Astrocyte of the spinal cord (primary cell): ENCODE measurements around the gene P4HTM.
A peak's percentile ranks its signal among the peaks of the same experiment; 100 is the strongest.

ENCODE experiments used
- DNase-seq: peaks from one replicate; pipeline ENCODE4 v3.0.0; 2011; ENCODE audit warnings: low read depth, low spot score
- H3K4me3 ChIP-seq: 2 replicates; pipeline ENCODE4 v1.5.1; 2011; ENCODE audit warnings: low read depth, mild to moderate bottlenecking, low read length, moderate library complexity
- CTCF ChIP-seq: IDR thresholded peaks from 2 replicates; pipeline ENCODE4 v1.5.1; 2012; ENCODE audit warnings: low read depth, mild to moderate bottlenecking, low read length, inconsistent platforms
- in situ Hi-C: cut with HindIII; loops from 2 replicates; pipeline ENCODE4 v1.10.0; 2017; ENCODE audit warnings: low sequenced_read_pairs

Gene P4HTM

GRCh38 chr3:48989796-48990635 lies at the start of gene P4HTM:
Gene P4HTM, plus strand, starts transcription at chr3:48990241. Its CDS starts 16 bp downstream, at chr3:48990257.
- TF ChIP-seq CTCF, result peak; percentile 55
- H3K4me3 ChIP-seq, result peak within 1 kb of the TSS; percentile 74
- in situ Hi-C loops, result no loop called here
- peak; percentile 95 for DNase-seq

GRCh38 chr3:48945432-48945831 lies 44.6 kb upstream of the P4HTM start:
- in situ Hi-C loops, result no loop called here
- DNase-seq, result no peak
- TF ChIP-seq CTCF, result no peak
- H3K4me3 ChIP-seq, result no peak overlapping the region

GRCh38 chr3:48945891-48946549 lies 44.0 kb upstream of the P4HTM start:
- in situ Hi-C loops, result no loop called here
- DNase-seq, result no peak
- no peak overlapping the region for H3K4me3 ChIP-seq
- no peak for TF ChIP-seq CTCF

GRCh38 chr3:48949376-48949717 lies 40.7 kb upstream of the P4HTM start:
- in situ Hi-C loops, result no loop called here
- H3K4me3 ChIP-seq, result no peak overlapping the region
- no peak for TF ChIP-seq CTCF
- DNase-seq, result no peak

GRCh38 chr3:48950051-48950450 lies 40.0 kb upstream of the P4HTM start:
- in situ Hi-C loops, result no loop called here

GRCh38 chr3:48951764-48952163 lies 38.3 kb upstream of the P4HTM start:
- TF ChIP-seq CTCF, result no peak
- in situ Hi-C loops, result no loop called here
- no peak for DNase-seq
- H3K4me3 ChIP-seq, result no peak overlapping the region

More at GRCh38 chr3:48950051-48950450, 40.0 kb upstream of the P4HTM start:
- TF ChIP-seq CTCF, result no peak
- H3K4me3 ChIP-seq, result no peak overlapping the region
- DNase-seq, result no peak
